H9 (cell line): Measurements from ENCODE around the gene KIF12. TPM values are rescaled to one million over a fixed set of nuclear protein-coding genes. Genes with fewer than 3 reads are reported as not detected.

Source experiments
- DNase-seq: peaks from one replicate; pipeline ENCODE4 v3.0.0-alpha.2; 2017
- H2AFZ ChIP-seq: one replicate; pipeline ENCODE4 v1.6.1; 2013; ENCODE audit warnings: mild to moderate bottlenecking, low read length, control low read depth, moderate library complexity
- H2AK5ac ChIP-seq: 2 replicates; pipeline ENCODE4 v1.6.1; 2013; ENCODE audit warnings: low read length, control low read depth, mixed read lengths; ENCODE audit not compliant: insufficient read length
- H2BK120ac ChIP-seq: one replicate; pipeline ENCODE4 v1.6.1; 2013; ENCODE audit warnings: low read depth, mild to moderate bottlenecking, low read length, control low read depth, inconsistent platforms; ENCODE audit not compliant: poor library complexity, severe bottlenecking
- H2BK12ac ChIP-seq: 2 replicates; pipeline ENCODE4 v1.6.1; 2013; ENCODE audit warnings: low read length, control low read depth, mixed read lengths, low read depth; ENCODE audit not compliant: insufficient read length
- H2BK15ac ChIP-seq: 2 replicates; pipeline ENCODE4 v1.6.1; 2013; ENCODE audit warnings: low read depth, low read length, control low read depth
- H2BK20ac ChIP-seq: one replicate; pipeline ENCODE4 v1.6.1; 2013; ENCODE audit warnings: low read depth, mild to moderate bottlenecking, low read length, control low read depth, inconsistent platforms; ENCODE audit not compliant: poor library complexity, severe bottlenecking
- H2BK5ac ChIP-seq: 2 replicates; pipeline ENCODE4 v1.6.1; 2013; ENCODE audit warnings: low read length, control low read depth, mixed read lengths; ENCODE audit not compliant: insufficient read length
- H3K14ac ChIP-seq: 2 replicates; pipeline ENCODE4 v1.6.1; 2013; ENCODE audit warnings: low read length, control low read depth; ENCODE audit not compliant: insufficient read depth
- H3K18ac ChIP-seq: 2 replicates; pipeline ENCODE4 v1.6.1; 2013; ENCODE audit warnings: low read depth, mild to moderate bottlenecking, mixed read lengths, low read length, control low read depth; ENCODE audit not compliant: insufficient read length
- H3K23ac ChIP-seq: 2 replicates; pipeline ENCODE4 v1.6.1; 2013; ENCODE audit warnings: low read length, control low read depth, mixed read lengths, low read depth; ENCODE audit not compliant: insufficient read length
- H3K23me2 ChIP-seq: 2 replicates; pipeline ENCODE4 v1.6.1; 2013; ENCODE audit warnings: low read depth, mild to moderate bottlenecking, mixed read lengths, low read length, control low read depth; ENCODE audit not compliant: insufficient read length, poor library complexity, severe bottlenecking
- H3K27ac ChIP-seq: 2 replicates; pipeline ENCODE4 v1.5.1; 2013; ENCODE audit warnings: low read length, control low read depth, mixed read lengths, low read depth; ENCODE audit not compliant: insufficient read length
- H3K27me3 ChIP-seq: 2 replicates; pipeline ENCODE4 v1.6.1; 2013; ENCODE audit warnings: low read length, control low read depth, inconsistent platforms; ENCODE audit not compliant: insufficient read depth
- H3K4ac ChIP-seq: 2 replicates; pipeline ENCODE4 v1.6.1; 2013; ENCODE audit warnings: low read depth, mild to moderate bottlenecking, control low read depth, inconsistent platforms, low read length, moderate library complexity
- H3K4me1 ChIP-seq: 2 replicates; pipeline ENCODE4 v1.6.1; 2013; ENCODE audit warnings: low read length, control low read depth, inconsistent platforms; ENCODE audit not compliant: insufficient read depth
- H3K4me2 ChIP-seq: 2 replicates; pipeline ENCODE4 v1.6.1; 2013; ENCODE audit warnings: low read length, control low read depth, mixed read lengths; ENCODE audit not compliant: insufficient read length, insufficient read depth
- H3K56ac ChIP-seq: 2 replicates; pipeline ENCODE4 v1.6.1; 2013; ENCODE audit warnings: low read depth, mild to moderate bottlenecking, mixed read lengths, low read length, control low read depth; ENCODE audit not compliant: insufficient read length
- H3K79me1 ChIP-seq: 2 replicates; pipeline ENCODE4 v1.6.1; 2013; ENCODE audit warnings: low read depth, mild to moderate bottlenecking, moderate library complexity, low read length, control low read depth, inconsistent platforms; ENCODE audit not compliant: insufficient read depth, poor library complexity, severe bottlenecking
- H3K79me2 ChIP-seq: 2 replicates; pipeline ENCODE4 v1.6.1; 2013; ENCODE audit warnings: low read length, control low read depth, inconsistent platforms; ENCODE audit not compliant: insufficient read depth
- H3K9ac ChIP-seq: 2 replicates; pipeline ENCODE4 v1.6.1; 2013; ENCODE audit warnings: low read length, control low read depth, mixed read lengths; ENCODE audit not compliant: insufficient read length; ENCODE audit errors: extremely low read depth
- H3K9me3 ChIP-seq: one replicate; pipeline ENCODE4 v1.6.1; 2013; ENCODE audit warnings: low read depth, low read length, inconsistent platforms; ENCODE audit not compliant: control insufficient read depth
- H3T11ph ChIP-seq: one replicate; pipeline ENCODE4 v1.6.1; 2013; ENCODE audit warnings: mild to moderate bottlenecking, low read length, control low read depth, inconsistent platforms
- H4K20me1 ChIP-seq: one replicate; pipeline ENCODE4 v1.6.1; 2013; ENCODE audit not compliant: control insufficient read depth, insufficient read length, insufficient read depth
- H4K5ac ChIP-seq: 2 replicates; pipeline ENCODE4 v1.6.1; 2013; ENCODE audit warnings: low read depth, mild to moderate bottlenecking, mixed read lengths, low read length, control low read depth; ENCODE audit not compliant: insufficient read length
- H4K8ac ChIP-seq: replicated peaks from 2 replicates; pipeline ENCODE4 v1.6.1; 2013; ENCODE audit warnings: low read length, control low read depth, mixed read lengths, low read depth; ENCODE audit not compliant: insufficient read length
- H4K91ac ChIP-seq: 2 replicates; pipeline ENCODE4 v1.6.1; 2013; ENCODE audit warnings: low read depth, mild to moderate bottlenecking, moderate library complexity, mixed read lengths, low read length, control low read depth; ENCODE audit not compliant: insufficient read length
- H3K27ac Mint-ChIP-seq, 3 experiments: 2 replicates in 2 of 3; 3 replicates in 1 of 3; pipeline ENCODE4 v1.8.0; 2020 to 2021; ENCODE audit warnings: mixed read lengths in 3 of 3, mild to moderate bottlenecking in 1 of 3, moderate library complexity in 1 of 3
- H3K27me3 Mint-ChIP-seq: 2 replicates; pipeline ENCODE4 v1.8.0; 2021; ENCODE audit warnings: low read depth, mild to moderate bottlenecking, moderate library complexity, mixed read lengths
- H3K36me3 Mint-ChIP-seq, 3 experiments: 2 replicates in 2 of 3; 3 replicates in 1 of 3; pipeline ENCODE4 v1.8.0; 2020 to 2021; ENCODE audit warnings: low read depth in 3 of 3, mixed read lengths in 3 of 3; ENCODE audit not compliant: insufficient read depth in 1 of 3
- H3K4me1 Mint-ChIP-seq, 2 experiments: 2 replicates each; pipeline ENCODE4 v1.8.0; 2020; ENCODE audit warnings: mixed read lengths in 2 of 2
- H3K4me3 Mint-ChIP-seq, 2 experiments: 2 replicates in 1 of 2; 3 replicates in 1 of 2; pipeline ENCODE4 v1.8.0; 2020 to 2021; ENCODE audit warnings: mild to moderate bottlenecking in 2 of 2, mixed read lengths in 2 of 2, moderate library complexity in 1 of 2
- H3K9me3 Mint-ChIP-seq, 2 experiments: 2 replicates in 1 of 2; 3 replicates in 1 of 2; pipeline ENCODE4 v1.8.0; 2020; ENCODE audit warnings: mild to moderate bottlenecking in 2 of 2, mixed read lengths in 2 of 2, moderate library complexity in 1 of 2
- CTCF ChIP-seq: fragments of 200-600 bp; sonication (generic); conservative IDR thresholded peaks from 3 replicates; pipeline ENCODE4 v1.8.0; 2021; ENCODE audit warnings: antibody characterized with exemption, mild to moderate bottlenecking
- WGBS: extraction: QIAGEN DNeasy Blood & Tissue Kit; methylation state at CpG from one replicate; pipeline ENCODE4 v1.1.7; 2013; ENCODE audit warnings: missing lambda C conversion rate, low lambda C conversion rate, mixed read lengths; ENCODE audit not compliant: insufficient read length; ENCODE audit errors: extremely low coverage; 5-methylcytosine and 5-hydroxymethylcytosine counted together
- total RNA-seq: library from RNA; stranded (reverse); gene quantifications from 2 replicates; pipeline ENCODE4 v1.2.1, GENCODE V29; 2021

KIF12 gene
- total RNA-seq, 1 experiment from 2014 or later = 3.3 TPM

GRCh38 chr9:114080773-114081440, 18.2 kb downstream of the KIF12 start:
- Histone ChIP-seq H4K8ac (no peak overlapping the region), H3K4me2 (no peak overlapping the region), H4K20me1 (no peaks in the 10 kb centered on the region), H3K79me2 (no peaks in the 10 kb centered on the region), H3K23me2 (no peaks in the 10 kb centered on the region), H3K23ac (no peak overlapping the region), H3K18ac (no peak overlapping the region), H4K91ac (no peak overlapping the region), H2BK5ac (no peak overlapping the region), H2BK20ac (no peak overlapping the region), H3K14ac (no peak overlapping the region), H3K9me3 (no peaks in the 10 kb centered on the region), H3K27me3 (no peaks in the 10 kb centered on the region), H3K4me1 (no peaks in the 10 kb centered on the region), H3K4ac (no peak overlapping the region), H3K9ac (no peak overlapping the region), H3K56ac (no peak overlapping the region), H2BK15ac (no peak overlapping the region), H3K27ac (no peak overlapping the region), H2BK120ac (no peak overlapping the region), H3T11ph (no peak overlapping the region), H3K79me1 (no peaks in the 10 kb centered on the region), H2BK12ac (no peak overlapping the region), H2AFZ (no peak overlapping the region), H2AK5ac (no peak overlapping the region), H4K5ac (no peak overlapping the region)
- H3K27me3 Mint-ChIP-seq = peaks cover 32% of the 10 kb centered on the region
- no peak overlapping the region; a peak in 1 of 7 replicates for H3K27ac Mint-ChIP-seq
- no peak overlapping the region for H3K4me3 Mint-ChIP-seq
- no CpG with 5 or more reads among the region's 7 CpGs for WGBS
- H3K4me1 Mint-ChIP-seq = peaks cover 1 to 5% of the 10 kb centered on the region in 2 experiments; a peak in 2 of 4 replicates
- DNase-seq = peak; percentile 8
- H3K36me3 Mint-ChIP-seq = no peaks in the 10 kb centered on the region
- TF ChIP-seq CTCF = no peak
- no peaks in the 10 kb centered on the region for H3K9me3 Mint-ChIP-seq
